K562 (cell line): ENCODE results near the gene ASZ1. TPM values are rescaled to one million over a fixed set of nuclear protein-coding genes. Genes with fewer than 3 reads are reported as not detected.

Experiments used
- ATAC-seq: fragments of 200-7000 bp; cut with Tn5 transposase; 3 replicates; pipeline ENCODE4 v1.9.1; 2020; ENCODE audit warnings: moderate library complexity
- BruUV-seq: library from RNA; stranded (reverse); fragments of 400-500 nt; replicated peaks from 2 replicates; lab custom pipeline; 2021; lab: Mats Ljungman, UMichigan
- CTCF ChIA-PET: fragments of 300-600 bp; formaldehyde crosslinking; extraction: SDS; loops from one replicate; lab custom pipeline; 2021; ENCODE audit warnings: low intra/inter-chr PET ratio; lab: Yijun Ruan, JAX
- POLR2A ChIA-PET: fragments of 300-600, 350-650 bp; sonication (Branson Sonifier 250); formaldehyde crosslinking; extraction: SDS; loops from one replicate; lab custom pipeline; 2021; ENCODE audit warnings: antibody characterized with exemption, inconsistent platforms; lab: Yijun Ruan, JAX
- DNase-seq, 4 experiments: peaks; one replicate each; pipeline versions ENCODE4 v3.0.0 to v3.0.0-alpha.2; 2011 to 2018; ENCODE audit warnings: low spot score in 3 of 4, mixed read lengths in 3 of 4; ENCODE audit errors: extremely low read depth in 1 of 4
- FAIRE-seq: peaks from 2 replicates; lab custom pipeline; 2011; peaks lifted over from hg19 to GRCh38; lab: Jason Lieb, UNC
- H2AFZ ChIP-seq: 2 replicates; pipeline ENCODE4 v1.6.0; 2011; ENCODE audit warnings: low read depth, low read length, control low read depth, inconsistent platforms
- H3K27ac ChIP-seq: fragments of 200-600 bp; 3 replicates; pipeline ENCODE4 v1.8.0; 2011; ENCODE audit warnings: low read depth, mild to moderate bottlenecking, control low read depth, inconsistent platforms, low read length, moderate library complexity, mixed read lengths; ENCODE audit errors: extremely low read depth
- H3K27me3 ChIP-seq, 2 experiments: fragments of 300-600 bp in 1 of 2; 2 replicates in 1 of 2; 3 replicates in 1 of 2; pipeline versions ENCODE4 v1.6.0 to v1.8.0; 2011; ENCODE audit warnings: inconsistent platforms in 2 of 2, low read length in 2 of 2, mild to moderate bottlenecking in 1 of 2, mixed read lengths in 1 of 2, moderate library complexity in 1 of 2; ENCODE audit not compliant: control insufficient read depth in 2 of 2, insufficient read depth in 2 of 2
- H3K36me3 ChIP-seq: fragments of 300-600 bp; 3 replicates; pipeline ENCODE4 v1.8.0; 2011; ENCODE audit warnings: mild to moderate bottlenecking, low read length, inconsistent platforms; ENCODE audit not compliant: control insufficient read depth, insufficient read depth
- H3K4me1 ChIP-seq, 2 experiments: fragments of 200-600 bp in 1 of 2; replicated peaks in 1 of 2; 2 replicates in 1 of 2; 3 replicates in 1 of 2; pipeline versions ENCODE4 v1.5.1 to v1.8.0; 2011; ENCODE audit warnings: inconsistent platforms in 2 of 2, low read length in 2 of 2, mild to moderate bottlenecking in 1 of 2, mixed read lengths in 1 of 2, moderate library complexity in 1 of 2; ENCODE audit not compliant: control insufficient read depth in 2 of 2, insufficient read depth in 2 of 2
- H3K4me2 ChIP-seq: 2 replicates; pipeline ENCODE4 v1.6.1; 2011; ENCODE audit warnings: low read length, control low read depth, inconsistent platforms, mixed read lengths; ENCODE audit not compliant: insufficient read depth
- H3K4me3 ChIP-seq: fragments of 200-600 bp; sonication (generic), shearing (Covaris generic); 2 replicates; pipeline ENCODE4 v1.5.1; 2016; ENCODE audit warnings: control low read depth, inconsistent platforms
- H3K79me2 ChIP-seq: fragments of 200-600 bp; 3 replicates; pipeline ENCODE4 v1.8.0; 2011; ENCODE audit warnings: low read length, inconsistent platforms; ENCODE audit not compliant: control insufficient read depth, insufficient read depth
- H3K9ac ChIP-seq, 2 experiments: 2 replicates each; pipeline versions ENCODE4 v1.6.0 to v1.6.1; 2011; ENCODE audit warnings: low read depth in 2 of 2, low read length in 2 of 2, control low read depth in 1 of 2, inconsistent platforms in 1 of 2, mild to moderate bottlenecking in 1 of 2, mixed read lengths in 1 of 2; ENCODE audit not compliant: insufficient read depth in 1 of 2
- H3K9me1 ChIP-seq: one replicate; pipeline ENCODE4 v1.6.0; 2011; ENCODE audit warnings: inconsistent platforms, mild to moderate bottlenecking, low read length, moderate library complexity; ENCODE audit not compliant: control insufficient read depth, insufficient read depth
- H3K9me3 ChIP-seq: replicated peaks from 2 replicates; pipeline ENCODE4 v1.5.1; 2011; ENCODE audit warnings: low read depth, low read length, inconsistent platforms; ENCODE audit not compliant: control insufficient read depth, insufficient read depth
- H4K20me1 ChIP-seq: replicated peaks from 2 replicates; pipeline ENCODE4 v1.6.1; 2011; ENCODE audit warnings: low read length, inconsistent platforms, mixed read lengths; ENCODE audit not compliant: control insufficient read depth, insufficient read depth
- BRD9 ChIP-seq: fragments of 450-650 bp; IDR thresholded peaks from 2 replicates; pipeline ENCODE4 v1.6.1; 2018; ENCODE audit warnings: low read depth; ENCODE audit not compliant: partially characterized antibody
- CEBPB ChIP-seq: fragments of 450-650 bp; IDR thresholded peaks from 2 replicates; pipeline ENCODE4 v1.6.1; 2016; ENCODE audit warnings: missing genetic modification characterization, missing compliant biosample characterization
- EP300 ChIP-seq: IDR thresholded peaks from 2 replicates; pipeline ENCODE4 v1.6.1; 2012; ENCODE audit warnings: low read length, improper control_type of control experiment
- ILF3 ChIP-seq: fragments of 450-650 bp; IDR thresholded peaks from 2 replicates; pipeline ENCODE4 v1.6.1; 2018; ENCODE audit warnings: antibody characterized with exemption, mild to moderate bottlenecking, moderate library complexity, borderline replicate concordance
- JUND ChIP-seq, 2 experiments: IDR thresholded peaks; 2 replicates in 1 of 2; 3 replicates in 1 of 2; pipeline ENCODE4 v1.6.1; 2011; ENCODE audit warnings: borderline replicate concordance in 2 of 2, low read depth in 2 of 2, low read length in 2 of 2, improper control_type of control experiment in 1 of 2, missing biosample characterization in 1 of 2, missing genetic modification characterization in 1 of 2, missing genetic modification reagents in 1 of 2
- MCM2 ChIP-seq: fragments of 450-650 bp; IDR thresholded peaks from 2 replicates; pipeline ENCODE4 v1.6.1; 2017; ENCODE audit warnings: low read depth, mild to moderate bottlenecking
- RAD51 ChIP-seq: fragments of 450-650 bp; IDR thresholded peaks from 2 replicates; pipeline ENCODE4 v1.7.1; 2016; ENCODE audit warnings: low read depth, mild to moderate bottlenecking, borderline replicate concordance
- ZNF184 ChIP-seq: sonication (generic); formaldehyde crosslinking; IDR thresholded peaks from 2 replicates; pipeline ENCODE4 v1.5.0; 2020; ENCODE audit warnings: missing genetic modification reagents
- ZNF384 ChIP-seq: IDR thresholded peaks from 2 replicates; pipeline ENCODE4 v1.6.1; 2012; ENCODE audit warnings: low read depth, low read length, improper control_type of control experiment
- WGBS: fragments of 100-300 bp; shearing (Covaris generic); methylation state at CpG from one replicate; pipeline ENCODE4 v1.1.6; 2016; ENCODE audit warnings: low coverage, mixed read lengths; ENCODE audit not compliant: insufficient coverage; ENCODE audit errors: missing lambda C conversion rate; 5-methylcytosine and 5-hydroxymethylcytosine counted together
- in situ Hi-C: fragments of 300-500 bp; cut with MboI; formaldehyde crosslinking; loops from 4 replicates; pipeline ENCODE4 v1.15.0; 2018; ENCODE audit warnings: inconsistent platforms, mixed read lengths
- intact Hi-C: fragments of 100-400 bp; cut with micrococcal nuclease; formaldehyde crosslinking; loops from 2 replicates; pipeline ENCODE4 v1.14.2; 2022
- polyA plus RNA-seq, 8 experiments: library from polyadenylated mRNA; depleted of rRNA in 4 of 8; stranded (reverse) in 5 of 8; unstranded in 3 of 8; fragments of >200 nt; fragmentation: Nextera tagmentation in 2 of 8; fragmentation: Illumina TruSeq in 1 of 8; extraction: Ambion mirVana in 2 of 8; extraction: Trizol in 1 of 8; gene quantifications; 2 replicates each; pipeline versions ENCODE4 v1.2.1 to v1.2.3, GENCODE V29; 2011 to 2014; ENCODE audit warnings: inconsistent platforms in 1 of 8, missing spikeins in 1 of 8
- total RNA-seq, 7 experiments: library from RNA; depleted of rRNA in 6 of 7; stranded (reverse); fragments of >200 nt in 6 of 7; fragmentation: Illumina TruSeq in 2 of 7; extraction: Trizol in 2 of 7; gene quantifications; 2 replicates each; pipeline versions ENCODE4 v1.2.1 to v1.2.3, GENCODE V29; 2011 to 2021; ENCODE audit warnings: low replicate concordance in 1 of 7
- TF ChIP-seq, protein P1 (sequence below): fragments of 450-650 bp; conservative IDR thresholded peaks from 2 replicates; pipeline ENCODE4 v1.6.1; 2016; ENCODE audit warnings: missing genetic modification characterization, low read depth, mild to moderate bottlenecking, control low read depth, missing compliant biosample characterization
- TF ChIP-seq, protein P2 (sequence below): sonication (generic); formaldehyde crosslinking; IDR thresholded peaks from 2 replicates; pipeline ENCODE4 v1.4.0; 2020; ENCODE audit warnings: mild to moderate bottlenecking, missing genetic modification reagents
- TF ChIP-seq, protein P3 (sequence below): fragments of 250-450 bp; sonication (Bioruptor Pico); IDR thresholded peaks from 2 replicates; pipeline ENCODE4 v1.8.0; 2022; ENCODE audit warnings: moderate library complexity, mild to moderate bottlenecking, inconsistent platforms
- TF ChIP-seq, protein P4 (sequence below): sonication (generic); formaldehyde crosslinking; IDR thresholded peaks from 2 replicates; pipeline ENCODE4 v1.8.0; 2022; ENCODE audit warnings: mild to moderate bottlenecking, missing genetic modification reagents, borderline replicate concordance
- TF ChIP-seq, protein P5 (sequence below): fragments of 450-650 bp; IDR thresholded peaks from 2 replicates; pipeline ENCODE4 v1.6.1; 2016; ENCODE audit warnings: antibody characterized with exemption

Gene ASZ1
- total and polyA plus RNA-seq, 9 of the 15 experiments (the other 6 are each of a cell fraction or from before 2014, with no cell fraction given), result not detected

DNA sequence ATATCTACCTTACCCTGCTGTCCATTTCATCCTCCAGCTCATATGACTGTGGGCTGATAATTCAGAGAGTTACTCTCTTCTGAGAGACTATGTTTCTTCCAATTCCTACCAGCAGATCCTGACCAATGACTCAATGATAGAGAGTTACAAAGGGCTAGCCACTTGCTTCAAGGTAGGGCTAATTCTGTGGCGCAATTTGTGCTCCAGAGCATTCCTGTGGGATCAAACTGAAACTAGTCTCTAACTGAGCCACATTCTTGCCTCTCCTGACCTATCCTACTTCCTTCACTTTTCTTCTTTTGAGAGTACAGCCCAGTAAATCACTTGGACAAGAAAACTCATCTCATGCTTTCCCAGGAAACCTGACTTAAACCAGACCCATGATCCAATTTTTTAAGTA is 17.9 kb upstream of the ASZ1 start:
- Histone ChIP-seq H3K79me2 (no peaks in the 10 kb centered on the region), H3K9ac (no peak overlapping the region), H2AFZ (no peak overlapping the region), H3K4me3 (no peak overlapping the region), H4K20me1 (no peaks in the 10 kb centered on the region), H3K36me3 (no peaks in the 10 kb centered on the region), H3K9me1 (no peaks in the 10 kb centered on the region), H3K27ac (no peak overlapping the region), H3K9me3 (no peaks in the 10 kb centered on the region), H3K4me2 (no peak overlapping the region), H3K27me3 (no peaks in the 10 kb centered on the region), H3K4me1 (no peaks in the 10 kb centered on the region)
- ChIA-PET POLR2A (no interaction called here), CTCF (no interaction called here)
- in situ Hi-C loops, result no loop called here
- FAIRE-seq (no peak), ATAC-seq (no peak), DNase-seq (no peak)
- WGBS, result 0% methylated on average over 1 of the region's 1 CpG
- BruUV-seq, result no TSS peak
- intact Hi-C loops, result no loop called here
- no peak for TF ChIP-seq CEBPB
- TF ChIP-seq ZNF384, result no peak
- no peak for TF ChIP-seq MCM2
- TF ChIP-seq, protein P1, sequence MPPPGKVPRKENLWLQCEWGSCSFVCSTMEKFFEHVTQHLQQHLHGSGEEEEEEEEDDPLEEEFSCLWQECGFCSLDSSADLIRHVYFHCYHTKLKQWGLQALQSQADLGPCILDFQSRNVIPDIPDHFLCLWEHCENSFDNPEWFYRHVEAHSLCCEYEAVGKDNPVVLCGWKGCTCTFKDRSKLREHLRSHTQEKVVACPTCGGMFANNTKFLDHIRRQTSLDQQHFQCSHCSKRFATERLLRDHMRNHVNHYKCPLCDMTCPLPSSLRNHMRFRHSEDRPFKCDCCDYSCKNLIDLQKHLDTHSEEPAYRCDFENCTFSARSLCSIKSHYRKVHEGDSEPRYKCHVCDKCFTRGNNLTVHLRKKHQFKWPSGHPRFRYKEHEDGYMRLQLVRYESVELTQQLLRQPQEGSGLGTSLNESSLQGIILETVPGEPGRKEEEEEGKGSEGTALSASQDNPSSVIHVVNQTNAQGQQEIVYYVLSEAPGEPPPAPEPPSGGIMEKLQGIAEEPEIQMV (tag), result no peak
- TF ChIP-seq, protein P2, sequence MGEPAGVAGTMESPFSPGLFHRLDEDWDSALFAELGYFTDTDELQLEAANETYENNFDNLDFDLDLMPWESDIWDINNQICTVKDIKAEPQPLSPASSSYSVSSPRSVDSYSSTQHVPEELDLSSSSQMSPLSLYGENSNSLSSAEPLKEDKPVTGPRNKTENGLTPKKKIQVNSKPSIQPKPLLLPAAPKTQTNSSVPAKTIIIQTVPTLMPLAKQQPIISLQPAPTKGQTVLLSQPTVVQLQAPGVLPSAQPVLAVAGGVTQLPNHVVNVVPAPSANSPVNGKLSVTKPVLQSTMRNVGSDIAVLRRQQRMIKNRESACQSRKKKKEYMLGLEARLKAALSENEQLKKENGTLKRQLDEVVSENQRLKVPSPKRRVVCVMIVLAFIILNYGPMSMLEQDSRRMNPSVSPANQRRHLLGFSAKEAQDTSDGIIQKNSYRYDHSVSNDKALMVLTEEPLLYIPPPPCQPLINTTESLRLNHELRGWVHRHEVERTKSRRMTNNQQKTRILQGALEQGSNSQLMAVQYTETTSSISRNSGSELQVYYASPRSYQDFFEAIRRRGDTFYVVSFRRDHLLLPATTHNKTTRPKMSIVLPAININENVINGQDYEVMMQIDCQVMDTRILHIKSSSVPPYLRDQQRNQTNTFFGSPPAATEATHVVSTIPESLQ, result no peak
- TF ChIP-seq, protein P3, sequence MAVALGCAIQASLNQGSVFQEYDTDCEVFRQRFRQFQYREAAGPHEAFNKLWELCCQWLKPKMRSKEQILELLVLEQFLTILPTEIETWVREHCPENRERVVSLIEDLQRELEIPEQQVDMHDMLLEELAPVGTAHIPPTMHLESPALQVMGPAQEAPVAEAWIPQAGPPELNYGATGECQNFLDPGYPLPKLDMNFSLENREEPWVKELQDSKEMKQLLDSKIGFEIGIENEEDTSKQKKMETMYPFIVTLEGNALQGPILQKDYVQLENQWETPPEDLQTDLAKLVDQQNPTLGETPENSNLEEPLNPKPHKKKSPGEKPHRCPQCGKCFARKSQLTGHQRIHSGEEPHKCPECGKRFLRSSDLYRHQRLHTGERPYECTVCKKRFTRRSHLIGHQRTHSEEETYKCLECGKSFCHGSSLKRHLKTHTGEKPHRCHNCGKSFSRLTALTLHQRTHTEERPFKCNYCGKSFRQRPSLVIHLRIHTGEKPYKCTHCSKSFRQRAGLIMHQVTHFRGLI (CRISPR knock-in tag), result no peak
- TF ChIP-seq JUND (IDR thresholded peaks at IDR 0.05; ENCODE audit: borderline replicate concordance, low read depth, low read length), result no peak
- TF ChIP-seq JUND (tag; IDR thresholded peaks at IDR 0.05; ENCODE audit: borderline replicate concordance, low read depth, low read length), result no peak
- no peak for TF ChIP-seq ZNF184
- TF ChIP-seq, protein P4, sequence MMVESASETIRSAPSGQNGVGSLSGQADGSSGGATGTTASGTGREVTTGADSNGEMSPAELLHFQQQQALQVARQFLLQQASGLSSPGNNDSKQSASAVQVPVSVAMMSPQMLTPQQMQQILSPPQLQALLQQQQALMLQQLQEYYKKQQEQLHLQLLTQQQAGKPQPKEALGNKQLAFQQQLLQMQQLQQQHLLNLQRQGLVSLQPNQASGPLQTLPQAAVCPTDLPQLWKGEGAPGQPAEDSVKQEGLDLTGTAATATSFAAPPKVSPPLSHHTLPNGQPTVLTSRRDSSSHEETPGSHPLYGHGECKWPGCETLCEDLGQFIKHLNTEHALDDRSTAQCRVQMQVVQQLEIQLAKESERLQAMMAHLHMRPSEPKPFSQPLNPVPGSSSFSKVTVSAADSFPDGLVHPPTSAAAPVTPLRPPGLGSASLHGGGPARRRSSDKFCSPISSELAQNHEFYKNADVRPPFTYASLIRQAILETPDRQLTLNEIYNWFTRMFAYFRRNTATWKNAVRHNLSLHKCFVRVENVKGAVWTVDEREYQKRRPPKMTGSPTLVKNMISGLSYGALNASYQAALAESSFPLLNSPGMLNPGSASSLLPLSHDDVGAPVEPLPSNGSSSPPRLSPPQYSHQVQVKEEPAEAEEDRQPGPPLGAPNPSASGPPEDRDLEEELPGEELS (CRISPR knock-in tag), result no peak
- no peak for TF ChIP-seq EP300
- TF ChIP-seq RAD51, result no peak
- TF ChIP-seq, protein P5, sequence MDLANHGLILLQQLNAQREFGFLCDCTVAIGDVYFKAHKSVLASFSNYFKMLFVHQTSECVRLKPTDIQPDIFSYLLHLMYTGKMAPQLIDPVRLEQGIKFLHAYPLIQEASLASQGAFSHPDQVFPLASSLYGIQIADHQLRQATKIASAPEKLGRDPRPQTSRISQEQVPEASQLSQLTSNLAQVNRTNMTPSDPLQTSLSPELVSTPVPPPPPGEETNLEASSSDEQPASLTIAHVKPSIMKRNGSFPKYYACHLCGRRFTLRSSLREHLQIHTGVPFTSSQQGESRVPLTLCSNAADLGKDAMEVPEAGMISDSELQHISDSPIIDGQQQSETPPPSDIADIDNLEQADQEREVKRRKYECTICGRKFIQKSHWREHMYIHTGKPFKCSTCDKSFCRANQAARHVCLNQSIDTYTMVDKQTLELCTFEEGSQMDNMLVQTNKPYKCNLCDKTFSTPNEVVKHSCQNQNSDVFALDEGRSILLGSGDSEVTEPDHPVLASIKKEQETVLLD, result no peak
- TF ChIP-seq BRD9, result no peak
- TF ChIP-seq ILF3, result no peak
